HUES48 (cell line): Measurements from ENCODE around the gene ULBP2.
"Not testable (repeated sequence)": the region's sequence is repeated elsewhere in the genome, so short reads cannot be mapped to it uniquely, and the experiment has no call there.

Experiments
- H3K27ac ChIP-seq: one replicate; pipeline ENCODE4 v1.7.0; 2013; ENCODE audit warnings: low read depth, low read length, inconsistent platforms
- H3K27me3 ChIP-seq: 2 replicates; pipeline ENCODE4 v1.6.1; 2013; ENCODE audit warnings: mild to moderate bottlenecking, low read length; ENCODE audit not compliant: control insufficient read depth, insufficient read depth
- H3K36me3 ChIP-seq: 2 replicates; pipeline ENCODE4 v1.6.1; 2013; ENCODE audit warnings: low read length; ENCODE audit not compliant: control insufficient read depth, insufficient read depth
- H3K4me1 ChIP-seq: 2 replicates; pipeline ENCODE4 v1.6.1; 2013; ENCODE audit warnings: mild to moderate bottlenecking, low read length; ENCODE audit not compliant: control insufficient read depth, insufficient read depth
- H3K4me3 ChIP-seq: 2 replicates; pipeline ENCODE4 v1.5.1; 2013; ENCODE audit warnings: mild to moderate bottlenecking, low read depth, low read length
- H3K9ac ChIP-seq: 2 replicates; pipeline ENCODE4 v1.6.1; 2013; ENCODE audit warnings: mild to moderate bottlenecking, low read depth, low read length, moderate library complexity
- H3K9me3 ChIP-seq: 2 replicates; pipeline ENCODE4 v1.6.1; 2013; ENCODE audit warnings: low read length; ENCODE audit not compliant: control insufficient read depth, insufficient read depth

Gene ULBP2

DNA sequence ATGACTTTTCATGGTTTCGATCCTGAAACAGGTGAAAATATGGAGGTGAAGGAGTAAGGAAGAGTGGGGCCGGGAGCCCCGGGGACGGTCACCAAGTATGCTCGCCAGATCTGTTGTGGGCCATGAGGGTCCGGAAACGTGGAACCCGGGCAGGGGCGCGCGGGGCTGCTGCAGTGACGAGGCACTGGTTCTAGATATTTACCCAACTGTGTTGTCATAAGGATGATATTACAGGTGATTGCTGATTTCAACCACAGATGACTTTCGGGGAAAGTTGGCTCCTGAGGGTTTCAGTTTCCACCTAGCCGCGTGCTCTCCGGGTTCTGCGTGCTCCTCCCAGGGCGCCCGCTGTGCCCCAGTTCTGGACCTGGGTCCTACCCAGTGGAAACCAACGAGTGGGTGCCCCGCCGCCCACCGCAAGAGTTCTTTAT lies 31.1 kb upstream of the ULBP2 start:
- H3K27ac ChIP-seq, result no peak overlapping the region
- H3K9me3 ChIP-seq, result no peaks in the 10 kb centered on the region; the same call in 1 of the 2 replicates
- no peak overlapping the region for H3K4me3 ChIP-seq
- no peaks in the 10 kb centered on the region for H3K4me1 ChIP-seq
- no peaks in the 10 kb centered on the region for H3K36me3 ChIP-seq
- H3K27me3 ChIP-seq, result peaks cover 3% of the 10 kb centered on the region; the same call in 1 of the 2 replicates
- no peak overlapping the region for H3K9ac ChIP-seq

DNA sequence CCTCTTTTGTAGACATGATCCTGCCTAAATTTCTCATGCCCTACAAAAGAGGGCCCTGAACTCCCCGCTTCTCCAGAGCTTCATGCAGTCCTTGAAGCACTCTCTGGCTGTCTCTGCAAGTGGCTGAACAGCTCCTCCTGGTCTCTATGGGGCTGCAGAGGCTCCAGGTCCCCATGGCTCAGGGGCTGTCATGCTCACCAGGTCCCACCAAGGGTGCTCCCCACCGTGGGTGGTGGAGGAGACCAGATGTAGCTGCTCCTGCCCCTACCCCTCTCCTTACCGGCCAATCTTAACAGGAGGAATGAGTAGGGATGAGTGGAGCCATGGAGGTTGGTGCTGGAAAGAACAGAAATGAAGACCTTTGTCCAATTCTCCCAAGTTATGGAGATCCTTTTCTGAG lies 29.1 kb upstream of the ULBP2 start:
- H3K4me1 ChIP-seq, H3K9me3 ChIP-seq, H3K36me3 ChIP-seq, H3K27me3 ChIP-seq, H3K27ac ChIP-seq, H3K4me3 ChIP-seq, H3K9ac ChIP-seq: not testable (repeated sequence)

DNA sequence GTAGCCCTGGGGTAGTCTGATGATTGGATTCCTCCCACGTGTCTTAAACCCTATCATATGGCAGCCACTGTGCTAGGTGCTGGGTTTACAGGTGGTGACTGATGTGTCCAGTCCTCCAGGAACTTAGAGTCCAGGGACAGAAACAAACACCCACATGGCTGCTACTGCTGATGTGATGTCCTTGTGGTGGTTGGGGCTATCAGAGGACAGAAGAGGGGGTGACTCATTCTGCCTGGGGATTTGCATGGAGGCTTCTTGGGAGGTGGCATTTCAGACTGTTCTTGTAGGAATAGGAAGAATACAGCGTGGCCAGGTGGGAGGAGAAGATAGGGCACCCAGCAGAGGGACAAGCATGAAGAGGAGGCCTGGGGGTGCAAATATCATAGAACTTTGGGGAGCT lies 28.7 kb upstream of the ULBP2 start:
- Histone ChIP-seq H3K9me3 (no peaks in the 10 kb centered on the region; the same call in 1 of the 2 replicates), H3K36me3 (no peaks in the 10 kb centered on the region), H3K27me3 (peaks cover 7% of the 10 kb centered on the region; the same call in 1 of the 2 replicates), H3K4me3 (no peak overlapping the region), H3K9ac (no peak overlapping the region), H3K4me1 (no peaks in the 10 kb centered on the region), H3K27ac (no peak overlapping the region)

DNA sequence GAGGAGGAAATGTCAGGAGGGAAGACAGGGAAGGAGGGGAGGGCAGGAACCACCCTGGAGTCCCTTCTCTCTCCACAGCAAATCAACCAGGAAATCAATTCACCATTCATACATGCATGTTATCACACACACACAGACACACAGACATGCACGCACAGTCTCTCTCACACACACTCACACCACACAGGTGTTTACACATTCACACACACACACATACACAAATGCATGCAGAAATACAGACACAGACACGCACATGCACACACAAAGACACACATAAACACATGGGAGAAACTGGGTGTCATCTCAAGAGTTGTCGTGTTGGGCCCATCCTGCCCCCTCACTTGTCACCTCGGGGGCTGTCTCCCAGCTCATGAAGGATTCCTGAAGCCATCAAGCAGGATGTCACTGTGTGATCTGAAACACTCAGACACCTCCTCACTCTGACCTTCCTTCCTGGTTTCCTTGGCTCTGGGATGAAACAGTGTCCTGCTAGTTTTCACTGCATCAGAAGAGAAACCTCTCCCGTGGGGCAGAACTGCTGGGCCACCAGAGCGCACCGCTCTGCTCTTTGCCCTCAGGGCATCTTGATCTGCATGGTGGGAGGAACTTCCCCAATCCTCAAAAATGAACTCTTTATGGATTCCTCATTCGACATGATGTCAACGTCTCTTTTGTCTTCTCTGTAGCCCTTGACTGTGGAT lies 28.1 kb upstream of the ULBP2 start:
- Histone ChIP-seq H3K36me3 (no peaks in the 10 kb centered on the region), H3K27me3 (peaks cover 12% of the 10 kb centered on the region; the same call in 1 of the 2 replicates), H3K9ac (no peak overlapping the region)

DNA sequence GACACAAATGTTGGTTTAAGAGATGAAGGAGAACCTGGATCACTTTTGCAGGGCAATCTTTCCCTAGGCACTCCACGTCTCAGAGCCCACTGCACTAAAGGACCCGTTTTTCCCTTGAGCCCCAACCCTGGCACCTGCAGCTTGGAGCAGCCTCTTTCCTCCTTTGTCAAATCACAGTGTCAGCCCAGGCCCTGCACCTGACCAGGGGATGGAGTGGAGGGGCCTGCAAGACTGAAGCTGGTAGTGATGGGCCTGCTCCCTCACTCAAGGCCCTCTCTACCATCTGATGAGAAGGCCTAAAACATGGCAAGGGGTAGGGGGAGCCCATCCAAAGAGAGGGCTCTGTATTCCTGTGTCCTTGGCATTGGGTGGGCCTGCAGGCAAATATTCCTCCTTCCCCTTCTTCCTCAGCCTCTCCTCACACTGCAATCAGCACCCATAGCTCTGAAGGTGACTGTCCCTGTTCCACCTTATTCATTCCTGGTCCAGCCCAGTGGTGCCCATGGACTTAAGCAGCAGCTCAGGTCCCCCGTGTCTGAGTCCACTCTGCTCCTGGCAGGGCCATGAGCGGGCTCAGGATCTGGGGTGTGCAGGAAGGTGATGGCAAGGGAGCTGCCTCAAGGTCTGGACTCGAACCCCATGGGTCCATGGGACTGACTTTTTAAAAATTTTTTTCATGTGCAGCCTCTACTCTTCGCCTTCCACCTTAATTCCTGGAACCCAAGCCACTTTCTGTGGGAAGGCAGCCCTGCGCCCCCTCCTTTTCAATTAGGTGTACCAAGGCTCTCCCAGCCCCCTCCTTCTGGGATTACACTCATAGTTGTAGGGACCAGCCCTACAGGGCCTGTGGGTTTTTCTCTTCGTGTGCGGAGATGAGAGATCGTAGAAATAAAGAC lies 25.6 kb upstream of the ULBP2 start:
- Histone ChIP-seq H3K27ac (no peak overlapping the region), H3K36me3 (no peaks in the 10 kb centered on the region), H3K4me1 (no peaks in the 10 kb centered on the region), H3K27me3 (peaks cover 30% of the 10 kb centered on the region), H3K4me3 (no peak overlapping the region), H3K9ac (no peak overlapping the region), H3K9me3 (no peaks in the 10 kb centered on the region)

More for the DNA sequence above, 28.1 kb upstream of the ULBP2 start:
- H3K4me1 ChIP-seq, result no peaks in the 10 kb centered on the region
- no peak overlapping the region for H3K27ac ChIP-seq
- no peaks in the 10 kb centered on the region for H3K9me3 ChIP-seq
- H3K4me3 ChIP-seq, result no peak overlapping the region

DNA sequence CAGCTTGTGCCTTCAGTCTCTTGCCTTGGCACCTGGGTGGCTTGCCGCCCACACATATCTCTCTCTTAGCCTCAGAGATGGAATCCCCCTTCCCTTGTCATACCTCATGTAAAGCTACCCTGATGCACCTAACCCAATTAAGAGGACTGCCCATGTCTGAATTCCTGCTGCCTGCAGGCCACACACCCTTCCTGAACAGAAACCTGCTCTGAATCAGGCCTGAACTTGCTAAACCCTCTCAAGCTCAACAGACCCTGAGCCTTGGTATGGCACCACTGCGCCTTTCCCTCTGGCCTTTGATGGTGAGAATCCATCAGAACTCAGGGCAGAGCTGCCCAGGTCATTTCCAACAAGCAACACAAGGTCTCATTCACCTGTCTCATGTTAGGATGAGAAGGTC lies 24.1 kb upstream of the ULBP2 start:
- Histone ChIP-seq H3K9ac (no peak overlapping the region), H3K4me1 (no peaks in the 10 kb centered on the region), H3K27ac (no peak overlapping the region), H3K36me3 (no peaks in the 10 kb centered on the region), H3K27me3 (peaks cover 45% of the 10 kb centered on the region), H3K9me3 (no peaks in the 10 kb centered on the region), H3K4me3 (no peak overlapping the region)

DNA sequence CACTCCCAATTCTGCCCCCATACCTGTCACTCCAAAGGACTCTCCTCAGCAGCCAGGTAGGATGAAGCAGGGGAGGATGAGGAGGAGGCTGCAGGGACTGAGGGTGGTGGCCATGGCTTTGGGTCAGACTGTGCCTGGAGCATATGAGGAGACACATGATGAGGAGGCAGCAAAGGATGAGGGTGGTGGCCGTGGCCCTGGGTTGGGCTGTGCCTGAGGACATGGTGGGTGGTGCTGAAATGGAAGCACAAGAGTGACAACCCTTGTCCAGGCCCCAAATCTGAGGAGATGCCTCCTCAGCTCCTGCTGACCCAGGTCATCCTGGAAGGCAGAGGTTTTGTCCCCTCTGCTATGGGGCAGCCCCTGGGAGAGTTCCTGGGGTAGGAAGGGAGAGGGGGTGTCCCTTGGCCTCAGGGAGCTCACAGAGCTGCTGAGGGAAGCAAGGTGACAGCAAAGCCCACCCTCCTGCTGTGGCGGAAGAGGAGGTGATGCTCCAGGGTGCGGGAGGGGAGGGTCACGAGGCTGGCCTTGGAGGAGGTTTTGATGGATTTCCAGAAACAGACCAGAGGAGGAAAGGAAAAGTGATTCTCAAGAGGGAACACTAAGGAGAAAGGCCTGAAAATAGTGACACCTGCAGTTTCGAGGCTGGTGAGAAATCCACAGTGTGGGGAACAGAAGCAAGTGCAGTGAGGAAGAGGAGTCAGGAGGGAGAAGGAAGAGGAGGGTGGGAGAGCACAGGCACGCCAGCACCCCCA lies 23.5 kb upstream of the ULBP2 start:
- H3K9ac ChIP-seq, result no peak overlapping the region
- H3K4me1 ChIP-seq, result no peaks in the 10 kb centered on the region
- H3K4me3 ChIP-seq, result no peak overlapping the region
- no peak overlapping the region for H3K27ac ChIP-seq
- no peaks in the 10 kb centered on the region for H3K9me3 ChIP-seq
- no peaks in the 10 kb centered on the region for H3K36me3 ChIP-seq
- H3K27me3 ChIP-seq, result peaks cover 51% of the 10 kb centered on the region

DNA sequence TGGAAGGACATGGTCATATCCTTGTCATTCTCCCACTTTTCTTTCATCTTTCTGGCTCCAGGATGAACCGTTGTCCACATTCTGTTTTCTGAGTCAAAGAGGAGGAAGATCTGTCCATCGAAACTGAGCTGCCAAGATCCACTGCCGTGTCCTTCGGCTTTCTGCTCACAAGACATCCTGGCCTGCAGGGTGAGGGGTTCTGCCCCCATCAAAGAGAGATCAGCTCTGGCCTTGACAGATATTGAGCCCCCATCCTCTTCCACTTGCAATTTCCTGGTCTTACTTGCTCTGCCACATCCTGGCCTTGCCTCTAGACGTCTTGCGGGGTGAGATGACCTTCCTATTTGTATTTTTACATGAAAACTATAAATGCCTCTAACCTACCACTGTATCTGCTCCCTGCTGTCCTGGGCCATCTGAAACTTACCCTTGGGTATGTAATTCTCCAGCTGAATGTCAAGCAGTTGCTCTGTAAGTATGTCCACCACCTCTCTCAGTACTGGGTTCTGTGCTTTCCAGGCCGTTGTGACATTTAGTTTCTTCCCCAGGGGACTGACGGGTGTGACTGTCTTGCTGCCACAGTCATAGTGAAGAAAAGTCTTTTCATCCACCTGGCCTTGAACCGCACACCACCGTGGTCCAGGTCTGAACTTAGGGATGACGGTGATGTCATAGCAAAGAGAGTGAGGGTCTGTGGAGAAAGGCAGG lies 22.5 kb upstream of the ULBP2 start:
- not testable (repeated sequence) for H3K36me3 ChIP-seq, H3K9ac ChIP-seq, H3K27ac ChIP-seq, H3K4me3 ChIP-seq, H3K4me1 ChIP-seq, H3K9me3 ChIP-seq
- H3K27me3 ChIP-seq, result peaks cover 57% of the 10 kb centered on the region

DNA sequence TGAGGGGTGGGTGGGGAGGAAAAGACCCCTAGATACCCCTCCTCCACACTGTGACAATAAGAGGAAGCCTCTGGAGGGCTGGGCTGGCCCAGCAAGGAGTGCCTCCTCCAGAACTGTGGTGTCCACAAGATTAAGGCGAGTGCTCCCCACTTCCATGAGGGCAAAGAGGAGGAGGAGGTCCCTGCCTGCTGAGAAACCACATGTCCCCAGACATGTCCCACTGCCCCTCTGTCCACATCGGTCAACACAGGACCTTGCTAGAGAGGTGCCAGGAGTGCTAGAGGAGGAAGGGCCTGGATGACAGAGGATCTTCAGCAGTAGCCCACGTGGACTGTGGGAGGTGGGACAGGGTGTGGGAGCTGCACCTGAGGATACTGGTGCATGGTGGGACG lies 22.0 kb upstream of the ULBP2 start:
- no peaks in the 10 kb centered on the region for H3K4me1 ChIP-seq
- H3K9me3 ChIP-seq, result no peaks in the 10 kb centered on the region
- no peak overlapping the region for H3K4me3 ChIP-seq
- peaks cover 63% of the 10 kb centered on the region for H3K27me3 ChIP-seq
- no peak overlapping the region for H3K9ac ChIP-seq
- no peak overlapping the region for H3K27ac ChIP-seq
- H3K36me3 ChIP-seq, result no peaks in the 10 kb centered on the region

DNA sequence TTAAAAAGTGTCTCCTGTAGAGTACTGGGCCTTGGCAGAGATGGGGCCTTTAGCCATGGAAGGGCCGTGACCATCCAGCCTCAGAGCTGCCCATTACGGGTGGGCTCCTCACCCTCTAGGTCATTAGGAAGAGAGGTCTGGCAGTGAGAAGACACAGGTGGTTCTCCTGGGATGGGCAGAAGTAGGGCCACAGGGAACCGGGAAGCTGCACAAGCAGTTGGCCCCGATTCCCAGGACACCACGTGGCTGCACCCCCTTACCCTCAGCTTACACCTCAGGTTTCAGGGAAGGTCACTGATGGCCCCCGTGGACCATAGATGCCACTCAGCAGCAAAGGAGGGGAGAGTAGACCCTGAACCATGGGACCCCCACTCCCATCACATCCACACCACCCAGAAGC lies 20.5 kb upstream of the ULBP2 start:
- Histone ChIP-seq H3K27ac (no peak overlapping the region), H3K36me3 (no peaks in the 10 kb centered on the region), H3K9me3 (no peaks in the 10 kb centered on the region), H3K27me3 (peaks cover 78% of the 10 kb centered on the region), H3K4me3 (no peak overlapping the region), H3K4me1 (no peaks in the 10 kb centered on the region), H3K9ac (no peak overlapping the region)
